ENCODE results near the gene PSMB11.

Gene PSMB11

DNA sequence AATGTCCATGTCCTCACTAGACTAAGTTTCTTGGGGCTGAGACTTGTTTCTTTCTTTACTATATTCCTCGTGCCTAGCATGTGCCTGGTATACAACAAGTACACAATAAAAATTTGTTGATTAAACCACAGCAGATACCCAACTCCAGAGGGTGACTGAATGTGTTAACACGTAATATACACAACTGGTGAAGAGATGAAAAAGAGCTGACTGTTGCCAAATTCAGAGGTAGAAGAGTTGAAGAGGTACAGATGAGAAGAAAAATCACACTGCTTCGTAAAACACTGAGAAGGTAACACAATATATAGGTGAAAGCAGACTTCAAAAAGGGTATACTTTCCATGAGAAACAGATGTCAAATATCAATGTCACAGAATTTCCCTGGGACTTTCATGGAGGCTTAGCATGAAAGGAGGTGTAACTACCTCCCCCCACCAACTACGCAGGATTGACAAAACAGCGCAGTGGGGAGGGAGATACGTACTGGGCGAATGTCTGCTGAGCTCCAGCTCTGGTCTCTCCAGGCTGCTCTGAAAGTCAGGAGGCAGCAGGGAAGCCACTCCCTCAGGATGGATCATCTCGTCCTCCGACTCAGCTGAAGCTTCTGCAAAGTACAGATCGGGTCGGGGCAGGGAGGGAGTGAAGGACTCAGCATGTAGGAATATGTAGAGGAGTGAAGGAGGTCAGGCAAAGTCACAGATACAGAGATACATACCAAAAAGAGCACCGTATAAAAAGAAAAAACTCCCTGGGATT is 47.7 kb downstream of the PSMB11 start:
- no peak for DNase-seq

DNA sequence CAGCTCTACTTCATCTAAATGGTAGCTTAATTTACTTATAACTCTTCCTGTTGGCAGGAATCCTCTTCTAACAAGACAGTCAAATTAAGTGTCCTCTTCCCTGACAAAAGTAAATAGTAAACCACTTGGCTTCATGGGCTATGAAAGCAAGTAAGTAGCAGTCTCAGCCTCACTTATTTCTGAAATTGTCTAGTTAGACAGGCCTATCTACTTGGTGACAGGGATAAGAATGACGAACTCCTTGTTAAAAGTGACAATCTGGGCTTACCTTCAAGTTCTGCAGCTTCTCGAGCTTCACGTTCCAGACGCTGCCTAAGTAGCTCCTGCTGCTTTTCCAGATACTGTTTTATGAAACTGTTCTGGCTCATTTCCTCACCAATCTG is 48.2 kb downstream of the PSMB11 start:
- DNase-seq, result no peak

DNA sequence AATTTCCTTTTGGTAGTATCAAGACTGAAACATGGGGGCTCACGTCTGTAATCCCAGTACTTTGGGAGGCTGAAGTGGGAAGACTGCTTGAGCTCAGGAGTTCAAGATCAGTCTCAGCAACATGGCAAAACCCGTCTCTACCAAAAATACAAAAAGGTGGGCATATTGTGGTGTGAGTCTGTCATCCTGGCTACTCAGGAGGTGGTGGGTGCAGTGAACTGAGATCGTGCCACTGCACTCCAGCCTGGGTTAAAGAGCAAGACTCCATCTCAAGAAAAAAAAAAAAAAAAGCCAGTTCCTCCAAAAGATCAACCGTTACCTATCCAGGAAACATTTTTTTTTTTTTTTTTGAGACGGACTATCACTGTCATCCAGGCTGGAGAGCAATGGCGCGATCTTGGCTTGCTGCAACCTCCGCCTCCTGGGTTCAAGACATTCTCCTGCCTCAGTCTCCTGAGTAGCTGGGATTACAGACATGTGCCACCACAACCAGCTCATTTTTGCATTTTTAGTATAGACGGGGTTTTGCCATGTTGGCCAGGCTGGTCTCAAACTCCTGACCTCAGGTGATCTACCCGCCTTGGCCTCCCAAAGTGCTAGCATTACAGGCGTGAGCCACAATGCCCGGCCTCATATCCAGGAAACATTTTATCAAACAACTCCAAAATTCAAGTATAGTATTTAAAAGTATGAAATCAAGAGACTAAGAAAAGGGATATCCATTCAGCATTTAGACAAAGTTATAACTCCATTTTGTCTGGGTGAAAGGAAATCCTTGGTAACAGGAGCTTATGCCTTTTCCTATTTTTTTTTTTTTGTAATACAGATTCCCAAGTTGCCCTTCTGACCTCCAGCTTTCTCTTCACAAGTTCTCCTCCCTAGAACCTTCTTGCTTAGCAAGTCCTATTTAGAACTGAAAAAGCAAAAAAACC is 49.5 kb downstream of the PSMB11 start:
- no peak for DNase-seq

DNA sequence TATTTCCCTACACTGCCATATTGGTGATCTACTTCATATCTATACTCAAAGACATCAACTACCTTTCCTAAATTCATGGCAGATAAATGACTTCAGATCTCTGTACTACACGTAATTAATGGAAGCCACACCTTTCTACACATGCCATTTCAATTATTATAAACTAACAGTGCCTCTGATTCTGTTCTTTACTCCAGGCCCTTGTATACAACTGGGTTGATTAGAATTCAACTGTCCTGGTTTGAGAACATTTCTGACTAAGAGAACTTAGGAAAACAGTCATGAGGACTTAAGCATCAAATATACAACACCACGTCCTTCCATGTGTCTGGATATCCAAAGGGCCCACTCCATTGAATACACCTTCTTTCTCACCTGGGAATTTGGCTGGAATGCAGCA is 51.1 kb downstream of the PSMB11 start:
- DNase-seq, result no peak

DNA sequence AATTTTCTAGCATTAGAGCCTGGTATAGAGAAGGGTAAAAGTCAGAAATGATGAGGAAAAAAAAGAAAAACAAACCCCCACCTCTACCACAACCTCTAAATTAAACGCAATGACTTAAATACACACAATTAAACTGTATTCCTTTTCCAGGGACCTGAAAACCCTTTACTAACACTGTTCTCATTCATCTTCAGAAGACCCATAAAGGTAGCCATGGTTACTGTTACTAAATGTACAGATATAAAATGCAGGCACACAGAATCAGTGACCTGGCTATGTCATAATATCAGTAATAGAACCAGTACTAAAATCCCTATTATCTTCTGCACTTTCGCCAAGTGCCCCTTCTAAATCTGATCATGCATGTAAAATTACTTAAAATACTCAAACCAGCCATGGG is 51.5 kb downstream of the PSMB11 start:
- no peak for DNase-seq

All from hematopoietic multipotent progenitor cell treated with erythropoietin and hydrocortisone succinate and interleukin-3 and kit ligand, for 4 days (in vitro differentiated cells).